ENCODE data around the gene ETNK1.
A peak's percentile ranks its signal among the peaks of the same experiment; 100 is the strongest.

Gene ETNK1

DNA sequence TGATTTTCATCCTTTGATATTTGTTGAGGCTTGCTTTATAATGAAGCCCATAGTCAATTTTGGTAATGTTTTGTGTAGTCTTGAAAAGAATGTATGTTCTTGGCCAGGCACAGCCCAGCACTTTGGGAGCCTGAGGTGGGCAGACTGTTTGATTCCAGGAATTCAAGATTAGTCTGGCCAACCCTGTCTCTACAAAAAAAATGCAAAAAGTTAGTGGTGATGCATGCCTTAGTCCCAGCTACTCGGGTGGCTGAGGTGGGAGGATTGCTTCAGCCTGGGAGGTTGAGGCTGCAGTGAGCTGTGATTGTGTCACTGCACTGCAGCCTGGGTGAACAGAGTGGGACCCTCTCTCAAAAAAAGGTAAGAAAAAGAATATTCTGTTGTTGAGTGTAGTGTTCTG lies 10.8 kb downstream of the ETNK1 start:
- DNase-seq: no peak

DNA sequence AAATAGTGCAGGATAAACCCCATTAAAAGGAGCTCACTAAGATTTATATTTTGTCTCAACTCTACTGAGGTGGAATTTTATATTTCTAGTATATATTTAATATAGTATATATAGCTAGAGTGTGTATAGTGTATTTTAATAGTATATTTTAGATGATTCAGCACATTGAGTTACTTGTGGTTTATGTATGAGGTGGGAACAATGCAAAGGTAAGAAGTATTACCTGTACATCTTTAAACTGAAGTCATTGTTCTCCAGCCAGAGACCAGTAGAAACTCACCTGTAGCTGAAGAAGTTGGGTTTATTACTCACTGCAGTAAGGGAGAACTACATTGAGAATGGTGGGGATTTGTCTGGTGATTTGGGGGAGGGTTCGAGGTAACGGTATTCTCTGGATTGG lies 15.9 kb downstream of the ETNK1 start:
- no peak for DNase-seq

DNA sequence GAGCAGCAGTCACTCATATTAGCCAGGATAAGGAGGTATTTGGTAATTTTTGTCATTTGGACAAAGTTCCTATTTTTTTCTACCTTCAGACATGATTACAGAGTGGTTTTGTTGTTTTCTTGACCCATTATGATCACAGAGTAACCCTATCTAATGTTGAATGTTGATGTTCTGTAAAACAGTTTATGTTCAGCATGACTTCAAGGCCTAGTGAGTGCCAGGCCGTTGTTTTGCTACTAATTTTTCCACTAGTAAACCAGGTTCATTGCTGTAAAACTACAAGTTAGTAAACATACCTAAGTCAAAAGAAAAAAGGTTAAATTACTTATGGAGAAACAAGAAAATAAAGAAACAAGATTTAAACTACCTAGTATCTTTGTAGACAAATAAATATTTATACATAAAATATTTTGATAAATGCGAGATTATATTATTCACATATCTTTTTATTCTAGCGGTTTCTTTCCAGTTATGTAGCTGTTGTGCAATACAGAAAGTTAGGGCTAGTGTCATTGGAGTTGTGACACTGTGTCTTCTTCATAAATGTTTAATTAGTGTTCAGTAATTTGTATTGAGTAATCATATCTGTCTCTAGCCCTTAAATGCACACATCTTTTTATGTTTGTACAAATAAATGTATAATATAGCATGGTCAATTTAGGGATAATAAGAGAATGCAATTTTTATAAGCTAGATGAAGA lies 16.5 kb downstream of the ETNK1 start:
- no peak for DNase-seq

DNA sequence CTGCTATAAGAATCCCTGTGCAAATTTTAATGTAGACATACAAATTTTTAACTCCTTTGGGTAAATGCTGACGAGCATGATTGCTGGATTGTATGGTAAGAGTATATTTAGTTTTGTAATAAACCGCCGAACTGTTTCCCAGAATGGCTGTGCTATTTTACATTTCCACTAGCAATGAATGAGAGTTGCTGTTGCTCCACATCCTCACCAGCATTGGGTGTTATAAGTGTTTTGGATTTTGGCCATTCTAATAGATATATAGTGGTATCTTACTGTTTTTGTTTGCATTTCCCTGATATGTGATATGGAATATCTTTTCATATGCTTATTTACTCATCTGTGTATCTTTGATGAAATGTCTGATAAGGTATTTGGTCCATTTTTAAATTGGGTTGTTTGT lies 23.7 kb downstream of the ETNK1 start:
- DNase-seq: no peak

DNA sequence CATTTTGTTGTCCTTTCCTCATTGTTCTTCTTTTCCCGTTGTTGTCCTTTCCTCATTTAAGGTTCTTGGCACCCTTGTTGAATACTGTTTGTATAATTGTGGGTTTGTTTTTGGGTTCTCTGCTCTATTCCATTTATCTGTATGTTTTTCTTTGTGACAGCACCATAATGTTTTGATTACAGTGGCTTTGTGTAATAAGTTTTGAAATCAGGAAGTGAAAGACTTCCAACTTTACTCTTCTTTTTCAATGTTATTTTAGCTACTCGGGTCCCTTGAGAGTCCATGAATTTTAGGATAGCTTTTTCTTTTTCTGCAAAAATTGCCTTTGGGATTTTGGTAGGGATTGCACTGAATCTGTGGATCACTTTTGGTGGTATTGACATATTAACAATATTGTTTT lies 28.1 kb downstream of the ETNK1 start:
- DNase-seq: peak; percentile 29

DNA sequence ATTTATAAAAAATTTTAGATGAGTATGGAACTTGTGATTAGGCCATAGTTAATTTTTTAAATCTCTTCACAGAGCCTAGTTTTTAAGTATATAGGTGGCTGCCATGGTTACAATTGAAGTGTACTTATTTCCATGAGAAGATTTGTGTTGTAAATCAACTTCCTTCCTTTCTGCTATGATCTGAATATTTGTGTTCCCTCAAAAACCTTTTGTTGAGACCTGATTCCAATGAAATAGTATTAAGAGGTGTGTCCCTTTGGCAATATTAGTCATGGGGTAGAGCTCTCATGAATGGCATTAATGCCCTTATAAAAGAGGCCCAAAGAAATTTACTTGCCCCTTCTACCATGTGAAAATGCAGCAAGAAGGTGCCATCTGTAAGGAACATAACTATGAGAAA lies 28.8 kb downstream of the ETNK1 start:
- DNase-seq: no peak

DNA sequence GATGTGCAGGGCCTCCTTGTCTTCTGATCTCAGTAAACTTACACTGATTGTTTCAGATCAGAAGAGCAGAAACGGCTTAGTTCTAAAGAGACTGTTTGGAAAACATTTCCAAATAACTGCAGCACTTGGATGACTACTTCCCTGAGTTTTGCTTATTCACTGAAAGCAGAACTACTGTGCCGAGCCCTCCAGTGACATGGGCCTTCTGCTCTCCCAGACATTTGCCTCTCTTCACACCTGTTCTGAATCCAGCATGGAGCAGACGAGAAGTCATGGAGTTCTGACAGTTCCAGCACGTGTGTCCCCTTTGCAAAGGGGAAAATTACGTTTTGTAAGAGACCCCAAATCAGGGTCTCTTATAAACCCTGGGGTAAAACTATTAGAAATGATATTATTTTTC lies 31.4 kb downstream of the ETNK1 start:
- DNase-seq: no peak

DNA sequence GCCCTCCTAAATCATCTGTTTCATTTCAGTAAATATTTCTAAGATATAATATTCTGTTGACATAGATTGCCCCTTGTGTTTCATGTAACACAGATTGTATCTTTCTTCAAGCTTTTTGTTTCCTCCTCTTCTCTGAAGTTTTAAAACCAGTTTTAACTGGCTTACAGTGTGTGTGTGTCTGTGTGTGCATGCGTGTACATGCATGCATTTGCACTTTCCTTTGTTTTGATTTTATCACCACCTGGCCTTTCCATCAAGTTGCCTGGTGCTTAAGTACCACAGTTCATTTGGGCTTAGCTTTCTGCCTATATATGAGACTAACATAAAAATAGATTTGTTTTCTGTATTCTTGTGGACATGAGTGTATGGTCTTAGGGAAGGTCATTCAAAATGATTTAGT lies 31.9 kb downstream of the ETNK1 start:
- no peak for DNase-seq

DNA sequence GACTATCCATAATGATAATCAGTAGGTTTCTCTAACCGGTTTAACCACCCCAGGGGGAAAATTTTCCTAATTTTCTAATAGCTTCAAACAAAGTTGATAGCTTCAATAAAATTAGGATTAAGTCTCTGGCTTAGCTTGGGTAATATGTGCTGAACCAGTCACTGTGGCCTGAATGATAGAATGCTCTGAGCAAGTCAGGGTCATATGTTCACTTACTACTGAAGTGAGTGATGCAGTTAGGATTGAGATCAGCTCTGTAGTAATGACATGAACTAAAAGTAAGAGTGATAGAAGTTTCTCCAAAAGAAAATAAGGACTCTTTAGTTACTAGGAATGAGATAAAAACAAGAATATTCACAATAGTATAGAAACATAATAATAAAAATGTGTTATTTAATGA lies 32.6 kb downstream of the ETNK1 start:
- no peak for DNase-seq

DNA sequence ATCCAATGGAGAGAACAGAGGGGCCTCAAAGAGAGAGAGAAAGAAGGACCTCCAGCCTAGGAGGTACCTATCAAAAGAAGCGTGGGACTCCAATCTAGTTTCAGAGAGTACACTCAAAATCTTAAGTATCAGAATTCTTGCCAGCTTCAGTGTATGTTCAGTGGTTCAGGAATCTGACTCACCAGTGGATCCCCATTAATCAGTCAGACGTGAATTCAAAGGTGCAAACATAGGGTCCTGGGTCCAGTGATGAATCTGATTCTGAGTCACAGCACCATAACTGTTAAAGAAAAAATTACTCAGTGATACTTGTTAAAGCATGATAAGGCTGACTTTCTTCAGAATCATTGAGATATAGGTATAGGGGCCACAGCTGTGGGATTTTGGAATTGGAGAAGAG lies 33.2 kb downstream of the ETNK1 start:
- DNase-seq: peak; percentile 5

DNA sequence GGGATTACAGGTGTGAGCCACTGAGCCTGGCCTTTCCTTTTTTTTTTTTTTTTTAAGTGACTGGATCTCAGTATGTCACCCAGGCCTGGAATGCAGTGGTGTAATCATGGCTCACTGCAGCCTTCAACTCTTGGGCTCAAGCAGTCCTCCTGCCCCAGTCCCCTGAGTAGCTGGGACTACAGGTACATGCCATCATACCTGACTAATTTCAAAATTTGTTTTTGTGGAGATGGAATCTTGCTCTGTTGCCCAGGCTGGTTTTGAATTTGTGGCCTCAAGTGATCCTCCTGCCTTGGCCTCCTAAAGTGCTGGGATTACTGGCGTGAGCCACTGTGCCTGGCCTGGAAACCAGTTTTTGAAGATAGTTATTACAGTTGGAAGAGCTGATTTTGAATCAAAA lies 37.4 kb downstream of the ETNK1 start:
- DNase-seq: no peak

DNA sequence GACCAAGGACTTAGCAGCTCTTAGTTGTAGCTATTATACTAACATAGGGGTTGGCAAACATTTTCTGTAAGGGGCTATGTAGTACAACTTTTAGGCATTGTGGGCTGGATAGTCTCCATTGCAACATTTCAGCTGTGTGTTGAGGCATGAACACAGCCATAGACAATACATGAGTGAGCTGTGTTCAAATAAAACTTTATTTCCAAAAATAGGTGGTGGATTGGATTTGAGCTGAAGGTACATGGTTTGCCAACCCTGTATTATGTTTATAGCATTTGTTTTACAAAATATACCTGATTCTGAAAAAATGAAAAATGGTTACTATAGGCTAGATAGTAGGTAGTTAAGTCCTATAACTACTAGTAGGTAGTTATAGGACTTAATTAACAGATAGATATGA lies 40.5 kb downstream of the ETNK1 start:
- DNase-seq: no peak

DNA sequence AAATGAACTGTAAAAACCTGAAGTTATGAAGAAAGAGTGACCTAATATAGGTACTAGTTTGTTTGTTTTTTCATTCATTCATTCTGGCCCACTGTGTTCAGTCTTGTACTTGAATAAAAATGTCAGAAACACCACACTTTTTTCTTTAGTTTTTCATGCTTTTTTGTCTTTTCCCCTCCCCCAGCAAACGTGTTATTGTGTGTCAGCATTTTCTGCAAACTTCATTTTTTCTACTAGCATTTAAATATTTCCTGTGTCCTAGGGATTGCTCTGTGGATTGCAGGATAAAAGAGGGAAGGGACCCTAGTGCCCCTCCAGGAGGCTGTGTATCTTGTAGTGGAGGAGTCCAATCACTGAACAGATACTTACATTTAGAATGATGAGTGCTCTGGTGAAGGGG lies 42.2 kb downstream of the ETNK1 start:
- no peak for DNase-seq

DNA sequence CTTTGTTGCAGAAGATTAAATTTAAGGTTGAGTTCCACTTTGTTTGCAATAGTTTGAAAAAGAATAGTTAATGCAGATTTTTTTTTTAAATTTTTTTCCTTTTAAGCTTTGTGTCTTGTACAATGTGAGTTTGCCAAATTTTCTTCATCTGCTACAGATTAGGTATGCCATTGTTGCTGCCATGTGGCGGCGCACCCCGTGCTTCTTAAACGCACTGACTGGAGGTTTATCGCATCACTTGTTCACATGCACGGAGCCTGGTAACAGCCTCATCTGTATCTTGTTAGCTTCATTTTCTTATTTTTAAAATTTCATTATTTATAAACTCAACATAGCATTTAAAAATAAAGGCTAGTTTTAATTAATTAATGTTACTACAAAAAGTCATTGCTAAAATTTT lies 43.5 kb downstream of the ETNK1 start:
- no peak for DNase-seq

DNA sequence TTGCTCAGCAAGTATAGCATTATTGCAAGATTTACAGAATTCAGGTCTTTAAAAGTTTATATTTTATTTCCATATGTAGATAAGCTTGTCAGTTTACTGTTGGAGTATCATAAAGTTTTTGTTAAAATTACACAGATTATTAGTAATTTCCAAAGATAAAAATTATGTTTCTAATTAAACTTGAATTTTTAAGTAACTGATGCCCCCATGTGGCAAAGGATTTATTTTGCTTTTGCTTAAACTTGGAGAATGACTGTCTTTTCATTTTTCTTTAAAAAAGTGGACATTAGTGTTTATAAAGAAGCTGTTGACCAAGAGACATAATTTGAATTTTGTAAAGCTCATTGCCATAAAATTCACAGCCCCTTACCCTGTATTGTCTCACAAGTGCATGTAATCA lies 45.8 kb downstream of the ETNK1 start:
- no peak for DNase-seq

DNA sequence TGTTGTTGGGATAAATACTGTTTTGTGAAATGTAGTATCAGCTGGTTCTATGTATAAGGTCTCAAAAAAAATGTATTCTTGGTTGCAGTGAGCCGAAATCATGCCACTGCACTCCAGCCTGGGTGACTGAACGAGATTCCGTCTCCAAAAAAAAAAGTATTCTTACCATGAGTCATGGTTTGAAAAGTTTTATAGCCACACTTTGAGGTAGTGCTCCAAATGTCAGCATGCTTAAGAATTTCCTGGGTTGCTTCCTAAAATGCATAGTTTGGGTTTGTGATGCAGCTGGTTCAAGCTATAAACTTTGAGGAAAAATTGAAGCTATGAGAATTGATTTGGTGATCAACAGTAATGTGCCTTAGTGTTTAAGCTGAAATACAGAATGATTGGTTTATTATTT lies 48.0 kb downstream of the ETNK1 start:
- peak; percentile 77 for DNase-seq

DNA sequence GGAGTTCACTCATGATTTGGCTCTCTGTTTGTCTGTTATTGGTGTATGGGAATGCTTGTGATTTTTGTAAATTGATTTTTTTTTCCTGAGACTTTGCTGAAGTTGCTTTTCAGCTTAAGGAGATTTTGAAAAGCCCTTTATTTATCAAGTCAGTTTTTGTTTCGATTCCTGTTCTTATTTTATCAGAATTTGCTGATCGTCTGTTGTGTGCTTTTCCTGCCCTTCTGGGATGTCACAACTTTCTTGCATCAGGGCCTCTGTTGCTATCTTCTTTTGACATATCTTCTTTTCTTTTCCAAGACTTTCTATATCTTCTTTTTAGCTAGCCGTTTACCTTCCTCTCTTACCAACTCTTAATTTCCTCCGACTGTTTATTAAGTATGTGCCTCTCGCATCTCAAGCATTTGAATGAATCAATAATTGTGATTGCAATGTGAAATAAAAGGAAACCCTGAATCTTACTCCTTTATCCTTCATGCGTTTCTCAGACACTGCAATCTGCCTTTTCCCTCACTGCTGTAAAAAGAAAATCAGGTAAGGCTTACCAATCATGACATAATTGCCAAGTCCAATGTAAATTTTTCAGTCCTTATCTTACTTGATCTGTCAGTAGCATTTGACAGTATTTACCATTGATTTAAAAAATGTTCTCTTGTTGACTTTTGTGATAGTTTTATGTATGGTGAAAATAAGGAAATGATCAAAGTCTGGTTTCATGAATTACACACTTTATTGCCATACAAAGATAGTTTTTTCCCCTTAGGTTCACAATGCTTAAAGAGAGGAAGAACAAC lies 53.0 kb downstream of the ETNK1 start:
- no peak for DNase-seq

DNA sequence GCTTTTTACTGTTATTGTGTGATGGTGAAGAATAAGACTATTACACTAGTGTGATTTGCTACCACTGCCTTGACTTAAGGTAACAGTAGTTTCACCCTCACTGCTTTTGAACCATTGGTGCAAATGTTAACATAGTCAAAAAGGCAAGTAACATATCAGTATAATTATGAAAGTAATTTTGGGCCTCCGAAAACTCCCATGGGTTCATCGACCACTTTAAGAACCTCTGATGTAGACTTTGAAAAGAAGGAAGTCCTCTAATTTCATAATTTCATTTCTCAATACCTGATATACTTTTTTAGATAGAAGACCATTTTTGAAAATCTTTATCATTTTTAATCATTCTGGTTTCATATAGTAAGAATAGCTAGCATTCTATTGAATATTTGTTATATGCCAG lies 57.7 kb downstream of the ETNK1 start:
- no peak for DNase-seq

DNA sequence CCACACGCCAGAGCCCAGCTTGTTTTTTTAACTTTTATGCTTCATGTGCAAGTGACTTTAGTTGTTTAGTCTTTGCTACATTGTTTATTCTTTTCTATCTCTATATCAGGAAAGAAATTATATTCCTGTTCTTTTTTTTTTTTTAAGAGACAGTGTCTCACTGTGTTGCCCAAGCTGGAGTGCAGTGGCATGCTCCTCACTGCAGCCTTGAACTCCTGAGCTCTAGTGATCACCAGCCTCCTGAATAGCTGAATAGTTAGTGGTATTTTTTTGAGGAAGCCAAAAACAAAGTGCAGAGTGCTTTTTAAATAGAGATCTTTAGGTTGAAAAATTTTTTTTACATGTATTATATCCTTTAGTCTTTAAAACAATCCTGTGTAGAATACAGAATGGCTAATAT lies 58.2 kb downstream of the ETNK1 start:
- no peak for DNase-seq

DNA sequence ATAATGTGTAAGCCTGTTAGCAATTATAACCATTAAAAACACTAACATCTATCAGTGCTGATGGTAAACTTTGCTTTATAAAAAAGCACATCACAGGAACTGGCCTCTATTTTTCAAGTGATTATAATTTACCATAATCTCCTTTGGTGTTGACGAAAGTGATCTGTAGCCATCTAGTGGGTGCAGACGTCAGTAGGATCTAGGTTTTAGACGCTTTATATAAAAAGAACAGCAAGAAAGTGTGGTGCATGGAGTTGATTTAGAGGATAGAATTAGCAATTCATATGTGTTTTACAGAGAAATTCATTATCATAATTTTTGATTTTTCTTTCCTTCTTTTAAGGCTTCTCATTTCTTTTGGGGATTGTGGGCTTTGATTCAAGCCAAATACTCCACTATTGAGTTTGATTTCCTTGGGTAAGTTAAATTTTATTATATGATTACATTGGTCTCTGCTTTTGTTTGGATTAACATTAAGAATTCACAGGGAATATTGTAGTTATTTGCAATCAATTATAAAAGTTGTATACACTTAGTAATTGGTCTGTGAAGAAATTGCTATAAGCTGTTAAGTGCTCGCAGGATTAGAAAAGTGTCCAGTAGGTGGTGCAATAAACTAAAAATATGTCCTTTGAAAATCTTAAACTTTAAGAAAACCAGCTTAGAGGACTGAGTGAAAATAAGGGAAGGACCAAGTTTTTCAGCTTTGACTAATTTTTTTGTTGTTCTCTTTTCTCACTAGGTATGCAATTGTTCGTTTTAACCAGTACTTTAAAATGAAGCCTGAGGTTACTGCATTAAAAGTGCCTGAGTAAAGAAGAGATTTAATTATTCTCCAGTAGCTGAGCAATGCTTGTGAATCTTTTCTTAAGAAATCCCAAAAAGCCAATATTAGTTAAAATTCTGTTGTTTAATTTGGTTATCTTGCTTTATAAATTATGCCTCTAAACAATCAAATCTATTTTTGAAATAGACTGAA lies 59.5 kb downstream of the ETNK1 start:
- DNase-seq: peak; percentile 52

DNA sequence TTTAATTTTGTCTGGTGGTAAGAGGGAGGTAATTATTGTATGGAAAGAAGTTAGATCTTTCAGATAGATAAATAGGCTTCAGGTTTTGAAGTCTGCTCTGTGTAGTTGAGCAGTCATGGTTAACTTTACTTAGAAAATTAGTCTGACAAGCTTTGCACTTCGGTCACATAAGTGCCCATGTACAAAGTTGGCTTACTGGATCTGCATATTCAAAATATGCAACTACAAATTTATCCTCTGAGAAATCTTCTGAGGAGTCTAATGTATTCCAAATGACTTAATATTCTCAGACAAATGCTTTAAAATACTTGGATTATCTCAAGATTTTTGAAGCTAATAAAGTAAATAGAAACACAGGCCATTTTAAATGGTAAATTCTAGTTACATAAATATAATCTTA lies 61.2 kb downstream of the ETNK1 start:
- no peak for DNase-seq

DNA sequence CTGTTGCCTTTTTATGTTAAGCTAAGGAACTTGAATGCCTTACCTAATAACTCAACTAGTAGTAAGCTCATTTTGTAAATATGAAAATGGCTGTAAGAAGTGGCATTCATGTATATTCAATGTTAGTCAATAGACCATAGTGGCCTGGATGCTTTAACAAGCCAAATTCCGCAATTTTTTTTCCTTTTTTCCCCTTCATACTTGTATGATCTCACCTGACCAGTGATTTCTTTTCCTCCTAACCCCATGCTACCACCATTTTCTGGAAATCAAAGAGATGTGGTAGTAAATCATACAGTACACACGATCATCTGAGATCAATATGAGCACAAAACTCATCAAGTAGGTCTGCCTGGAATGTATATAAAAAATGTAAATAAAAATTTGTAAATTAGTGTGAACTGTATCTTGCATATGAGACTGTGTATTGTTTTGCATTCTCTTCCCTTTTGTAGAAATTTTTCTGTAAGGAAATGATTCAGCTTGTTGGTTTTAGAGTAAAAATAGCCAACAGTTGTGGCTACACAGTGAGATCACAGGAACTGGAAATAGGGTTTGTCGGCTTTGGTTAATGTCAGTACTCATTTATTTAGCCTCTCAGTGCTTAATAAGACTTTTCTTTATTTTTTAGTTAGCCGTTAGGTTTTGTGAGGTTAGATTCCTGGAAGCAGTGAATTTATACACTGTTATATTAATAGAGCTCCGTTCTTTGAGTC lies 62.5 kb downstream of the ETNK1 start:
- DNase-seq: peak; percentile 72

DNA sequence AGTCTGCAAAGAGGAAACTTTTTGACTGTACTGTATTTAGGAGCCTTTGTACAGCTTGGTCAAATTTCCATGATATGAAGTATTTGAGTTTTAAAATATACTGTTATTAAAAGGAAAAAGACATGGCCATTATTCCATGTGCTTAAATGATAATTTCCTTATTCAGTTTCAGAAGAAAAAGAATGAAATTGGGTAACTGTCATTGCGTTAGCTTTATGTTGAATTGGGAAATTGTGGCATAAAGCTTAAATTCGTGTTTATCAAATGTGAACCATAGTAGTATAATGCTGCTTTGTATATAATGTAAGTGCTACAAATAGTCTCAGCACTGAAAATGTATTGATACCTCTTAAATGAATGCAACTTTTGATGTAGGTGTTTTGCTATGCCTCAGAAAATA lies 64.9 kb downstream of the ETNK1 start:
- no peak for DNase-seq
